ENCODE results near the gene KCNK7.

GRCh38 chr11:65588199-65589054 lies 7.2 kb downstream of the KCNK7 start:
- peak; percentile 20 for TF ChIP-seq CTCF (IDR thresholded peaks at IDR 0.05; ENCODE audit: insufficient read depth, low read depth, low read length)
- TF ChIP-seq EZH2 (IDR thresholded peaks at IDR 0.05; ENCODE audit: insufficient read depth, low read length): no peak

Data from astrocyte (in vitro differentiated cells and primary cell).